Measurements from ENCODE around the gene RNF44. TPM values are rescaled to one million over a fixed set of nuclear protein-coding genes. Genes with fewer than 3 reads are reported as not detected.
A peak's percentile ranks its signal among the peaks of the same experiment; 100 is the strongest.
"Not testable (repeated sequence)": the region's sequence is repeated elsewhere in the genome, so short reads cannot be mapped to it uniquely, and the experiment has no call there.

RNF44 gene
- total RNA-seq, 1 experiment from 2014 or later, result 18.7 TPM

- no peak for DNase-seq (ENCODE audit: low read depth)
- in situ Hi-C loops (cut with HindIII; ENCODE audit: low pct_unique_long_range_greater_than_20kb, low sequenced_read_pairs), result no loop called here
Observed at GRCh38 chr5:176497852-176498251, 39.4 kb downstream of the RNF44 start.

GRCh38 chr5:176492431-176492830 lies 44.8 kb downstream of the RNF44 start:
- DNase-seq (ENCODE audit: low read depth), result peak; percentile 14
- in situ Hi-C loops (cut with HindIII; ENCODE audit: low pct_unique_long_range_greater_than_20kb, low sequenced_read_pairs), result no loop called here

- DNase-seq (ENCODE audit: low read depth), result no peak
- in situ Hi-C loops (cut with HindIII; ENCODE audit: low pct_unique_long_range_greater_than_20kb, low sequenced_read_pairs), result no loop called here
Observed at GRCh38 chr5:176491901-176492300, 45.3 kb downstream of the RNF44 start.

GRCh38 chr5:176491101-176491502 lies 46.1 kb downstream of the RNF44 start:
- in situ Hi-C loops (cut with HindIII; ENCODE audit: low pct_unique_long_range_greater_than_20kb, low sequenced_read_pairs), result no loop called here
- DNase-seq (ENCODE audit: low read depth), result no peak

- DNase-seq (ENCODE audit: low read depth), result no peak
- in situ Hi-C loops (cut with HindIII; ENCODE audit: low pct_unique_long_range_greater_than_20kb, low sequenced_read_pairs), result no loop called here
Observed at GRCh38 chr5:176490301-176490700, 46.9 kb downstream of the RNF44 start.

GRCh38 chr5:176489077-176489476 lies 48.1 kb downstream of the RNF44 start:
- in situ Hi-C loops (cut with HindIII; ENCODE audit: low pct_unique_long_range_greater_than_20kb, low sequenced_read_pairs), result no loop called here

GRCh38 chr5:176487160-176487559 lies 50.0 kb downstream of the RNF44 start:
- DNase-seq (ENCODE audit: low read depth); in situ Hi-C loops (cut with HindIII; ENCODE audit: low pct_unique_long_range_greater_than_20kb, low sequenced_read_pairs): not testable (repeated sequence)

More at GRCh38 chr5:176489077-176489476, 48.1 kb downstream of the RNF44 start:
- DNase-seq (ENCODE audit: low read depth), result no peak

- no peak for DNase-seq (ENCODE audit: low read depth)
- in situ Hi-C loops (cut with HindIII; ENCODE audit: low pct_unique_long_range_greater_than_20kb, low sequenced_read_pairs), result no loop called here
Observed at GRCh38 chr5:176486189-176486757, 50.9 kb downstream of the RNF44 start.

- DNase-seq (ENCODE audit: low read depth), result no peak
- in situ Hi-C loops (cut with HindIII; ENCODE audit: low pct_unique_long_range_greater_than_20kb, low sequenced_read_pairs), result no loop called here
Observed at GRCh38 chr5:176485176-176485575, 52.0 kb downstream of the RNF44 start.

GRCh38 chr5:176481711-176482110 lies 55.5 kb downstream of the RNF44 start:
- DNase-seq (ENCODE audit: low read depth), result peak; percentile 45
- in situ Hi-C loops (cut with HindIII; ENCODE audit: low pct_unique_long_range_greater_than_20kb, low sequenced_read_pairs), result no loop called here

Other genes starting within 250 kb of the RNF44 start
- gene KIAA1191, start 175.6 kb downstream of the RNF44 start, total RNA-seq (2014; rRNA removed; shearing (Covaris generic); ENCODE audit: low replicate concordance), result 103 and 141 TPM in 2 replicates
- not detected in 2 replicates for gene ARL10, start 171.9 kb downstream of the RNF44 start, total RNA-seq (2014; rRNA removed; shearing (Covaris generic); ENCODE audit: low replicate concordance)
- 17.9 and 27.4 TPM in 2 replicates for gene NOP16, start 148.8 kb downstream of the RNF44 start, total RNA-seq (2014; rRNA removed; shearing (Covaris generic); ENCODE audit: low replicate concordance)
- 129 and 143 TPM in 2 replicates for gene HIGD2A, start 148.7 kb downstream of the RNF44 start, total RNA-seq (2014; rRNA removed; shearing (Covaris generic); ENCODE audit: low replicate concordance)
- 70.3 and 106 TPM in 2 replicates for gene CLTB, start 120.9 kb downstream of the RNF44 start, total RNA-seq (2014; rRNA removed; shearing (Covaris generic); ENCODE audit: low replicate concordance)
- 26.2 and 31.4 TPM in 2 replicates for gene FAF2, start 89.0 kb downstream of the RNF44 start, total RNA-seq (2014; rRNA removed; shearing (Covaris generic); ENCODE audit: low replicate concordance)
- gene CDHR2, start 11.9 kb upstream of the RNF44 start, total RNA-seq (2014; rRNA removed; shearing (Covaris generic); ENCODE audit: low replicate concordance), result 0.23 and 1.2 TPM in 2 replicates
- gene GPRIN1, start 72.8 kb upstream of the RNF44 start, total RNA-seq (2014; rRNA removed; shearing (Covaris generic); ENCODE audit: low replicate concordance), result 30.1 and 36.8 TPM in 2 replicates
- gene SNCB, start 93.1 kb upstream of the RNF44 start, total RNA-seq (2014; rRNA removed; shearing (Covaris generic); ENCODE audit: low replicate concordance), result not detected in 2 replicates
- gene EIF4E1B, start 93.3 kb upstream of the RNF44 start, total RNA-seq (2014; rRNA removed; shearing (Covaris generic); ENCODE audit: low replicate concordance), result not detected in 2 replicates
- 93.4 and 126 TPM in 2 replicates for gene TSPAN17, start 110.1 kb upstream of the RNF44 start, total RNA-seq (2014; rRNA removed; shearing (Covaris generic); ENCODE audit: low replicate concordance)